K562 (cell line): Measurements from ENCODE around the gene BPTF. TPM values are rescaled to one million over a fixed set of nuclear protein-coding genes. Genes with fewer than 3 reads are reported as not detected.
A peak's percentile ranks its signal among the peaks of the same experiment; 100 is the strongest.

Source experiments
- ARID3A ChIP-seq: IDR thresholded peaks from 2 replicates; pipeline ENCODE4 v1.6.1; 2012; ENCODE audit warnings: low read depth, low read length, improper control_type of control experiment, borderline replicate concordance
- BHLHE40 ChIP-seq: IDR thresholded peaks from 2 replicates; pipeline ENCODE4 v1.6.1; 2011; ENCODE audit warnings: low read length, improper control_type of control experiment
- CTBP1 ChIP-seq: fragments of 450-650 bp; IDR thresholded peaks from 2 replicates; pipeline ENCODE4 v1.6.1; 2016; ENCODE audit warnings: borderline replicate concordance
- ELF1 ChIP-seq: fragments of 200-800 bp; sonication (Bioruptor generic); IDR thresholded peaks from 2 replicates; pipeline ENCODE4 v1.6.1; 2016; ENCODE audit warnings: missing genetic modification characterization, missing compliant biosample characterization
- FOSL1 ChIP-seq: fragments of 200-800 bp; sonication (Bioruptor generic); conservative IDR thresholded peaks from 2 replicates; pipeline ENCODE4 v1.6.1; 2016; ENCODE audit warnings: missing genetic modification characterization, missing compliant biosample characterization
- HDAC3 ChIP-seq: fragments of 450-650 bp; IDR thresholded peaks from 2 replicates; pipeline ENCODE4 v1.6.1; 2018; ENCODE audit warnings: borderline replicate concordance, mild to moderate bottlenecking, moderate library complexity; ENCODE audit not compliant: partially characterized antibody
- HDAC6 ChIP-seq: IDR thresholded peaks from 2 replicates; pipeline ENCODE4 v1.6.1; 2012; ENCODE audit warnings: low read depth, mild to moderate bottlenecking, control low read depth, inconsistent platforms, low read length, moderate library complexity
- HOMEZ ChIP-seq: fragments of 250-450 bp; sonication (Bioruptor Pico); IDR thresholded peaks from 2 replicates; pipeline ENCODE4 v1.4.0; 2020; ENCODE audit warnings: mild to moderate bottlenecking, moderate library complexity
- KDM5B ChIP-seq: fragments of 200-600 bp; sonication (generic); IDR thresholded peaks from 2 replicates; pipeline ENCODE4 v1.6.1; 2012; ENCODE audit warnings: low read depth, mild to moderate bottlenecking, moderate library complexity, low read length, control low read depth, inconsistent platforms; ENCODE audit not compliant: insufficient replicate concordance
- NFATC3 ChIP-seq: fragments of 450-650 bp; IDR thresholded peaks from 2 replicates; pipeline ENCODE4 v1.6.1; 2017; ENCODE audit warnings: mild to moderate bottlenecking
- NR1H2 ChIP-seq: sonication (generic); formaldehyde crosslinking; IDR thresholded peaks from 2 replicates; pipeline ENCODE4 v1.4.0; 2020; ENCODE audit warnings: mild to moderate bottlenecking, missing genetic modification reagents
- NR3C1 ChIP-seq: sonication (generic); formaldehyde crosslinking; IDR thresholded peaks from 2 replicates; pipeline ENCODE4 v1.8.1; 2022; ENCODE audit warnings: missing genetic modification reagents
- REST ChIP-seq, 2 experiments: fragments of 450-650 bp; formaldehyde crosslinking in 1 of 2; IDR thresholded peaks; 2 replicates each; pipeline versions ENCODE4 v1.4.0 to v1.6.1; 2014 to 2020; ENCODE audit warnings: mild to moderate bottlenecking in 2 of 2, borderline replicate concordance in 1 of 2, low read depth in 1 of 2
- SIN3A ChIP-seq, 2 experiments: fragments of 150-350 bp in 1 of 2; IDR thresholded peaks; 2 replicates each; pipeline ENCODE4 v1.6.1; 2011 to 2016; ENCODE audit warnings: borderline replicate concordance in 2 of 2, low read depth in 2 of 2, low read length in 2 of 2, mild to moderate bottlenecking in 2 of 2, moderate library complexity in 2 of 2; ENCODE audit not compliant: control insufficient read depth in 1 of 2
- polyA plus RNA-seq, 8 experiments: library from polyadenylated mRNA; depleted of rRNA in 4 of 8; stranded (reverse) in 5 of 8; unstranded in 3 of 8; fragments of >200 nt; fragmentation: Nextera tagmentation in 2 of 8; fragmentation: Illumina TruSeq in 1 of 8; extraction: Ambion mirVana in 2 of 8; extraction: Trizol in 1 of 8; gene quantifications; 2 replicates each; pipeline versions ENCODE4 v1.2.1 to v1.2.3, GENCODE V29; 2011 to 2014; ENCODE audit warnings: inconsistent platforms in 1 of 8, missing spikeins in 1 of 8
- total RNA-seq, 7 experiments: library from RNA; depleted of rRNA in 6 of 7; stranded (reverse); fragments of >200 nt in 6 of 7; fragmentation: Illumina TruSeq in 2 of 7; extraction: Trizol in 2 of 7; gene quantifications; 2 replicates each; pipeline versions ENCODE4 v1.2.1 to v1.2.3, GENCODE V29; 2011 to 2021; ENCODE audit warnings: low replicate concordance in 1 of 7

Gene BPTF
- total and polyA plus RNA-seq, 9 of the 15 experiments (the other 6 are each of a cell fraction or from before 2014, with no cell fraction given), result 12.5 to 52.1 (median 26.9) TPM

- TF ChIP-seq REST (IDR thresholded peaks at IDR 0.05; ENCODE audit: borderline replicate concordance) (0 out of 2 replicates have a peak, but pooled peaks have one; percentile 6), REST (CRISPR knock-in tag; IDR thresholded peaks at IDR 0.05; ENCODE audit: low read depth) (0 out of 2 replicates have a peak, but pooled peaks have one; percentile 43), HDAC3 (no peak), SIN3A (IDR thresholded peaks at IDR 0.05; ENCODE audit: borderline replicate concordance in 2 of 2, control insufficient read depth in 1 of 2, low read depth in 2 of 2, low read length in 2 of 2) (0 out of 4 replicates have a peak, but pooled peaks of 1 of the 2 experiments have one; percentile 17), HOMEZ (no peak), ARID3A (no peak), FOSL1 (0 out of 2 replicates have a peak, but pooled peaks have one; percentile 62), KDM5B (peak; percentile 46), NR3C1 (CRISPR knock-in tag) (peak; percentile 48; the same call in 1 of the 2 replicates), NR1H2 (0 out of 2 replicates have a peak, but pooled peaks have one; percentile 13), ELF1 (tag) (peak; percentile 69; the same call in 1 of the 2 replicates), NFATC3 (peak; percentile 99), HDAC6 (no peak), CTBP1 (peak; percentile 69), BHLHE40 (peak; percentile 43; the same call in 1 of the 2 replicates)
Observed at GRCh38 chr17:67993153-67993997, 168.1 kb downstream of the BPTF start (continued).
